ENCODE data around the gene LEKR1.

DNA sequence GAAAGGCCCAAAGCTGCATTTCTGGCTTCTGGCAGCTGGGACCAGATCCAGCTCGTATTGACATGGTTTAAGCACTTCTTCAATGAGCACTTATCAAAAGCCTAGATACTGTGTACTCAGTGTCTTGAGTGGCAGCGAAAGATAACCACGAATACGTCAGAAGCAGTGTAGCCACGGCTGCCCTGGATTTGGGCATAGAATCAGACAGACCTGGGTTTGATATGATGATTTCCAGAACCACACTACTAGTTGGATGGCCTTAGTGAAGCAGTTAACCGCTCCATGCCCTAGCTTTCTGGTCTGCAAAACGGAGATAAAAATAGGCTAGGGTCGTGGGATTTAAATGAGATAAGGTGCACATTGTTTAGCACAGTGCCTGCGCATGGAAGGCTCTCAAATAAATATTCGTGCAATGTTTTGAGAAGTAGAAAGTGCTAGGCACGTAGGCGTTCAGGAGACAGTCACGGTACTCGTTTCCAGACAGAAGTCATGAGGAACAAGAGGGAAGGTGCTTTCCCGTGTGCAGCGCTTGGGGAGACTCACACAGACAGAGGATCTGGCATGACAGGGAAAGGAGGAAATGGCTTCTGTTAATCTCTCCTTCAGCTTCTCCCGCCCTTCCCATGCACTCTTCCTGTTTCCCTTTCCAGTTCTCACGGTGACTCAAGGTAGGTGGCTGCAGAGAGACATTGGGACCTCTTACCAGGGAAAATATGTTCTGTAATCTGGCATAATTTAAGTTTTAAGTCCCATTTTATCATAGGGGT, 263.5 kb downstream of the LEKR1 start:
- no peak for TF ChIP-seq EZH2 (IDR thresholded peaks at IDR 0.05; ENCODE audit: insufficient read depth, low read length)
- TF ChIP-seq, protein P1, sequence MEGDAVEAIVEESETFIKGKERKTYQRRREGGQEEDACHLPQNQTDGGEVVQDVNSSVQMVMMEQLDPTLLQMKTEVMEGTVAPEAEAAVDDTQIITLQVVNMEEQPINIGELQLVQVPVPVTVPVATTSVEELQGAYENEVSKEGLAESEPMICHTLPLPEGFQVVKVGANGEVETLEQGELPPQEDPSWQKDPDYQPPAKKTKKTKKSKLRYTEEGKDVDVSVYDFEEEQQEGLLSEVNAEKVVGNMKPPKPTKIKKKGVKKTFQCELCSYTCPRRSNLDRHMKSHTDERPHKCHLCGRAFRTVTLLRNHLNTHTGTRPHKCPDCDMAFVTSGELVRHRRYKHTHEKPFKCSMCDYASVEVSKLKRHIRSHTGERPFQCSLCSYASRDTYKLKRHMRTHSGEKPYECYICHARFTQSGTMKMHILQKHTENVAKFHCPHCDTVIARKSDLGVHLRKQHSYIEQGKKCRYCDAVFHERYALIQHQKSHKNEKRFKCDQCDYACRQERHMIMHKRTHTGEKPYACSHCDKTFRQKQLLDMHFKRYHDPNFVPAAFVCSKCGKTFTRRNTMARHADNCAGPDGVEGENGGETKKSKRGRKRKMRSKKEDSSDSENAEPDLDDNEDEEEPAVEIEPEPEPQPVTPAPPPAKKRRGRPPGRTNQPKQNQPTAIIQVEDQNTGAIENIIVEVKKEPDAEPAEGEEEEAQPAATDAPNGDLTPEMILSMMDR (IDR thresholded peaks at IDR 0.05; ENCODE audit: insufficient read depth, low read depth, low read length): no peak
